Neural cell (in vitro differentiated cells): ENCODE data around the gene UBAP1L. TPM values are rescaled to one million over a fixed set of nuclear protein-coding genes. Genes with fewer than 3 reads are reported as not detected.

ENCODE experiments used
- H2AFZ ChIP-seq: fragments of 200-600, 300-800 bp; sonication (generic), shearing (Covaris generic); 2 replicates; pipeline ENCODE4 v1.6.0; 2014; ENCODE audit warnings: low read depth, mild to moderate bottlenecking, antibody characterized with exemption, low read length, moderate library complexity
- H3F3A ChIP-seq: fragments of 200-600 bp; shearing (Covaris generic); 2 replicates; pipeline ENCODE4 v1.6.1; 2016; ENCODE audit warnings: mild to moderate bottlenecking, moderate library complexity, mixed read lengths, antibody characterized with exemption, low read length; ENCODE audit not compliant: insufficient read depth, poor library complexity, severe bottlenecking
- H3K27ac ChIP-seq: fragments of 200-600, 300-800 bp; sonication (generic), shearing (Covaris generic); 2 replicates; pipeline ENCODE4 v1.5.1; 2014; ENCODE audit warnings: mild to moderate bottlenecking, low read length, moderate library complexity
- H3K27me3 ChIP-seq: fragments of 300-800, 200-600 bp; sonication (generic), shearing (Covaris generic); 2 replicates; pipeline ENCODE4 v1.6.0; 2014; ENCODE audit warnings: mild to moderate bottlenecking, low read depth, low read length, moderate library complexity; ENCODE audit not compliant: insufficient read depth
- H3K36me3 ChIP-seq: fragments of 300-800, 200-600 bp; sonication (generic), shearing (Covaris generic); 2 replicates; pipeline ENCODE4 v1.5.1; 2014; ENCODE audit warnings: mild to moderate bottlenecking, antibody characterized with exemption, low read length, moderate library complexity; ENCODE audit not compliant: insufficient read depth
- H3K4me2 ChIP-seq: fragments of 300-800, 200-600 bp; sonication (generic), shearing (Covaris generic); 2 replicates; pipeline ENCODE4 v1.6.0; 2014; ENCODE audit warnings: mild to moderate bottlenecking, low read length
- H3K4me3 ChIP-seq: fragments of 300-800, 200-600 bp; sonication (generic), shearing (Covaris generic); 2 replicates; pipeline ENCODE4 v1.5.1; 2014; ENCODE audit warnings: mild to moderate bottlenecking, low read length, moderate library complexity
- H3K79me2 ChIP-seq: fragments of 200-600 bp; shearing (Covaris generic); replicated peaks from 2 replicates; pipeline ENCODE4 v1.6.0; 2014; ENCODE audit warnings: mild to moderate bottlenecking, low read length, moderate library complexity; ENCODE audit not compliant: insufficient read depth
- H3K9ac ChIP-seq: fragments of 300-800, 200-600 bp; sonication (generic), shearing (Covaris generic); 2 replicates; pipeline ENCODE4 v1.6.1; 2016; ENCODE audit warnings: mild to moderate bottlenecking, low read length, mixed read lengths
- H3K9me2 ChIP-seq: fragments of 200-600 bp; shearing (Covaris generic); 2 replicates; pipeline ENCODE4 v1.6.1; 2016; ENCODE audit warnings: mild to moderate bottlenecking, low read length, mixed read lengths; ENCODE audit not compliant: insufficient read depth
- H3K9me3 ChIP-seq: fragments of 200-600, 300-800 bp; sonication (generic), shearing (Covaris generic); 2 replicates; pipeline ENCODE4 v1.6.1; 2016; ENCODE audit warnings: mild to moderate bottlenecking, mixed run types, low read length, moderate library complexity, mixed read lengths
- H4K20me1 ChIP-seq: fragments of 200-600 bp; shearing (Covaris generic); 2 replicates; pipeline ENCODE4 v1.6.1; 2016; ENCODE audit warnings: mild to moderate bottlenecking, mixed run types; ENCODE audit not compliant: insufficient read depth
- EP300 ChIP-seq: fragments of 450-650 bp; conservative IDR thresholded peaks from 2 replicates; pipeline ENCODE4 v1.6.1; 2014; ENCODE audit warnings: antibody characterized with exemption, mild to moderate bottlenecking, moderate library complexity; ENCODE audit not compliant: poor library complexity, severe bottlenecking
- EZH2 ChIP-seq: fragments of 200-600, 300-800 bp; shearing (Covaris generic), sonication (generic); IDR thresholded peaks from 2 replicates; pipeline ENCODE4 v1.6.1; 2014; ENCODE audit warnings: antibody characterized with exemption, low read length, borderline replicate concordance, mild to moderate bottlenecking; ENCODE audit not compliant: insufficient read depth, poor library complexity, severe bottlenecking
- MXI1 ChIP-seq: fragments of 450-650 bp; conservative IDR thresholded peaks from 2 replicates; pipeline ENCODE4 v1.6.1; 2014; ENCODE audit warnings: antibody characterized with exemption, mild to moderate bottlenecking; ENCODE audit not compliant: poor library complexity, severe bottlenecking
- POLR2AphosphoS5 ChIP-seq: IDR thresholded peaks from 2 replicates; pipeline ENCODE4 v1.6.1; 2012
- RAD21 ChIP-seq: fragments of 450-650 bp; conservative IDR thresholded peaks from 2 replicates; pipeline ENCODE4 v1.6.1; 2014; ENCODE audit warnings: antibody characterized with exemption, mild to moderate bottlenecking, moderate library complexity
- REST ChIP-seq: IDR thresholded peaks from 2 replicates; pipeline ENCODE4 v1.6.1; 2012; ENCODE audit warnings: borderline replicate concordance
- SMC3 ChIP-seq: fragments of 450-650 bp; conservative IDR thresholded peaks from 2 replicates; pipeline ENCODE4 v1.6.1; 2014; ENCODE audit warnings: antibody characterized with exemption, mild to moderate bottlenecking, moderate library complexity; ENCODE audit not compliant: poor library complexity
- TAF1 ChIP-seq: IDR thresholded peaks from 2 replicates; pipeline ENCODE4 v1.6.1; 2012; ENCODE audit warnings: low read depth
- polyA plus RNA-seq: library from polyadenylated mRNA; depleted of rRNA; stranded (reverse); fragments of >200 nt; gene quantifications from 2 replicates; pipeline ENCODE4 v1.2.3, GENCODE V29; 2014
- TF ChIP-seq, protein P1 (sequence below): fragments of 450-650 bp; IDR thresholded peaks from 2 replicates; pipeline ENCODE4 v1.5.1; 2014; ENCODE audit warnings: antibody characterized with exemption, mild to moderate bottlenecking, moderate library complexity; ENCODE audit not compliant: poor library complexity, severe bottlenecking

UBAP1L gene
- polyA plus RNA-seq, 1 donor from 2014 or later, result 10.3 TPM

DNA sequence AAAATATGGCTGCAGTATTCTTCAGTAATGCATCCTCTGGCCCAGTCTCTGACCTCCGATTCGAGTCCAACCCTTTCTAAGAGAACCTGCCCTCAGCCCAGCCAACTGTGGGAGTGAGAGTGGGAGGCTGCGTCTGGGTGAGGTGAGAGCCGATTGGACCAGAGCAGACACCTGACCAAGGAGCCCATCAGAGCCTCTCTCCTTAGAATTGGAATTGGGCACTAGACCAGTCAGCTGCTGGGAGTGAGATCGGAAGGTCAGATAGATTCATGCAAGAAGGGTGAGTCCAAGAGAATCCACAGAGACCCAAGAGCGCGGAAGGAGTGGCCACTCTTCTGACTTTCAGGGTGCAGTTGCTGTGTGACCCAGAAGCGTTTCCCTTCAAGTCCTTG, 57.5 kb downstream of the UBAP1L start:
- TF ChIP-seq, protein P1, sequence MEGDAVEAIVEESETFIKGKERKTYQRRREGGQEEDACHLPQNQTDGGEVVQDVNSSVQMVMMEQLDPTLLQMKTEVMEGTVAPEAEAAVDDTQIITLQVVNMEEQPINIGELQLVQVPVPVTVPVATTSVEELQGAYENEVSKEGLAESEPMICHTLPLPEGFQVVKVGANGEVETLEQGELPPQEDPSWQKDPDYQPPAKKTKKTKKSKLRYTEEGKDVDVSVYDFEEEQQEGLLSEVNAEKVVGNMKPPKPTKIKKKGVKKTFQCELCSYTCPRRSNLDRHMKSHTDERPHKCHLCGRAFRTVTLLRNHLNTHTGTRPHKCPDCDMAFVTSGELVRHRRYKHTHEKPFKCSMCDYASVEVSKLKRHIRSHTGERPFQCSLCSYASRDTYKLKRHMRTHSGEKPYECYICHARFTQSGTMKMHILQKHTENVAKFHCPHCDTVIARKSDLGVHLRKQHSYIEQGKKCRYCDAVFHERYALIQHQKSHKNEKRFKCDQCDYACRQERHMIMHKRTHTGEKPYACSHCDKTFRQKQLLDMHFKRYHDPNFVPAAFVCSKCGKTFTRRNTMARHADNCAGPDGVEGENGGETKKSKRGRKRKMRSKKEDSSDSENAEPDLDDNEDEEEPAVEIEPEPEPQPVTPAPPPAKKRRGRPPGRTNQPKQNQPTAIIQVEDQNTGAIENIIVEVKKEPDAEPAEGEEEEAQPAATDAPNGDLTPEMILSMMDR, result no peak
- TF ChIP-seq MXI1 (no peak), TAF1 (no peak), RAD21 (no peak), EP300 (no peak), SMC3 (no peak), POLR2AphosphoS5 (no peak), REST (no peak), EZH2 (no peak)
- no peak overlapping the region for H3K4me2 ChIP-seq
- no peak overlapping the region for H3K4me3 ChIP-seq
- H4K20me1 ChIP-seq, result no peaks in the 10 kb centered on the region
- H3K9ac ChIP-seq, result no peak overlapping the region
- no peaks in the 10 kb centered on the region for H3K9me2 ChIP-seq
- no peaks in the 10 kb centered on the region for H3F3A ChIP-seq
- no peak overlapping the region for H3K27ac ChIP-seq
- H2AFZ ChIP-seq, result no peak overlapping the region
- no peaks in the 10 kb centered on the region for H3K36me3 ChIP-seq
- H3K79me2 ChIP-seq, result no peaks in the 10 kb centered on the region
- no peaks in the 10 kb centered on the region for H3K27me3 ChIP-seq
- H3K9me3 ChIP-seq, result no peaks in the 10 kb centered on the region

GRCh38 chr15:65056868-65057548, 58.0 kb downstream of the UBAP1L start:
- Histone ChIP-seq H3K4me2 (no peak overlapping the region), H3K9ac (no peak overlapping the region), H3K79me2 (no peaks in the 10 kb centered on the region), H3K27ac (no peak overlapping the region), H3K9me2 (no peaks in the 10 kb centered on the region), H3F3A (no peaks in the 10 kb centered on the region), H4K20me1 (no peaks in the 10 kb centered on the region), H3K27me3 (no peaks in the 10 kb centered on the region), H2AFZ (no peak overlapping the region), H3K9me3 (no peaks in the 10 kb centered on the region), H3K4me3 (no peak overlapping the region), H3K36me3 (no peaks in the 10 kb centered on the region)
- no peak for TF ChIP-seq TAF1
- TF ChIP-seq, protein P1, result no peak
- TF ChIP-seq POLR2AphosphoS5, result no peak
- no peak for TF ChIP-seq MXI1
- TF ChIP-seq RAD21, result no peak
- no peak for TF ChIP-seq EP300
- no peak for TF ChIP-seq SMC3
- TF ChIP-seq REST, result no peak
- TF ChIP-seq EZH2, result no peak
